B cell (primary cell): ENCODE results near the gene PRSS21. TPM values are rescaled to one million over a fixed set of nuclear protein-coding genes. Genes with fewer than 3 reads are reported as not detected.

ENCODE experiments used
- ATAC-seq: fragments of 200-7000 bp; cut with Tn5 transposase; one replicate; pipeline ENCODE4 v1.10.0; 2021; ENCODE audit warnings: low read depth, mild to moderate bottlenecking, moderate number of reproducible peaks, moderate library complexity
- CTCF ChIA-PET: fragments of 350-600 bp; sonication (Branson Sonifier 250); formaldehyde crosslinking; loops from one replicate; lab custom pipeline; 2021; ENCODE audit warnings: antibody characterized with exemption, inconsistent platforms; lab: Charles Lee
- POLR2A ChIA-PET: fragments of 350-600 bp; sonication (Branson Sonifier 250); formaldehyde crosslinking; loops from one replicate; lab custom pipeline; 2021; ENCODE audit warnings: antibody characterized with exemption; lab: Charles Lee
- DNase-seq: peaks from one replicate; pipeline ENCODE4 v3.0.0; 2013
- H2AFZ ChIP-seq: 2 replicates; pipeline ENCODE4 v1.6.1; 2012; ENCODE audit warnings: mild to moderate bottlenecking, low read depth, low read length; ENCODE audit not compliant: insufficient read depth, poor library complexity, severe bottlenecking
- H3K27ac ChIP-seq, 2 donors: 1 replicate in 1 of 2; 2 replicates in 1 of 2; pipeline ENCODE4 v1.5.1; 2012 to 2013; ENCODE audit warnings: low read length in 2 of 2, mild to moderate bottlenecking in 2 of 2, moderate library complexity in 1 of 2
- H3K27me3 ChIP-seq, 4 experiments: fragments of 200-600 bp in 1 of 4; sonication (generic) in 1 of 4; replicated peaks in 1 of 4; 1 replicate in 2 of 4; 2 replicates in 2 of 4; pipeline versions ENCODE4 v1.6.1 to v1.7.0; 2013 to 2016; ENCODE audit warnings: low read length in 3 of 4, mild to moderate bottlenecking in 2 of 4, mixed read lengths in 1 of 4, moderate library complexity in 1 of 4; ENCODE audit not compliant: insufficient read depth in 4 of 4, control insufficient read depth in 3 of 4; ENCODE audit errors: control extremely low read depth in 1 of 4
- H3K36me3 ChIP-seq, 2 experiments: replicated peaks in 1 of 2; 1 replicate in 1 of 2; 2 replicates in 1 of 2; pipeline versions ENCODE4 v1.6.1 to v1.7.1; 2013; ENCODE audit warnings: low read length in 1 of 2; ENCODE audit not compliant: insufficient read depth in 2 of 2, control insufficient read depth in 1 of 2; ENCODE audit errors: control extremely low read depth in 1 of 2, extremely low read depth in 1 of 2
- H3K4me1 ChIP-seq, 2 donors: fragments of 200-600 bp in 1 of 2; sonication (generic) in 1 of 2; 1 replicate in 1 of 2; 2 replicates in 1 of 2; pipeline versions ENCODE4 v1.5.1 to v1.6.1; 2013 to 2017; ENCODE audit warnings: low read length in 2 of 2; ENCODE audit not compliant: control insufficient read depth in 2 of 2, insufficient read depth in 2 of 2
- H3K4me2 ChIP-seq: replicated peaks from 2 replicates; pipeline ENCODE3; 2012; ENCODE audit warnings: mild to moderate bottlenecking, low read depth, low read length; ENCODE audit not compliant: poor library complexity, severe bottlenecking
- H3K4me3 ChIP-seq, 5 experiments: fragments of 200-600 bp in 1 of 5; sonication (generic) in 1 of 5; 1 replicate in 3 of 5; 2 replicates in 2 of 5; pipeline versions ENCODE4 v1.5.1 to v1.7.0; 2011 to 2016; ENCODE audit warnings: low read length in 4 of 5, mild to moderate bottlenecking in 4 of 5, low read depth in 2 of 5, control low read depth in 1 of 5, moderate library complexity in 1 of 5; ENCODE audit not compliant: insufficient read depth in 1 of 5; ENCODE audit errors: control extremely low read depth in 1 of 5, extremely low read depth in 1 of 5
- H3K79me2 ChIP-seq: fragments of 200-600 bp; sonication (generic); one replicate; pipeline ENCODE4 v1.6.0; 2016; ENCODE audit warnings: low read length; ENCODE audit not compliant: control insufficient read depth, insufficient read depth
- H3K9ac ChIP-seq: fragments of 200-600 bp; sonication (generic); 2 replicates; pipeline ENCODE4 v1.6.1; 2017; ENCODE audit warnings: mild to moderate bottlenecking, low read length, moderate library complexity
- H3K9me3 ChIP-seq, 3 donors: one replicate each; pipeline versions ENCODE4 v1.6.1 to v1.7.1; 2013; ENCODE audit warnings: low read length in 2 of 3; ENCODE audit not compliant: control insufficient read depth in 2 of 3, insufficient read depth in 1 of 3; ENCODE audit errors: control extremely low read depth in 1 of 3
- H4K20me1 ChIP-seq: 2 replicates; pipeline ENCODE4 v1.6.0; 2012; ENCODE audit warnings: mild to moderate bottlenecking, low read length; ENCODE audit not compliant: insufficient read depth, control insufficient read depth, poor library complexity, severe bottlenecking
- H3K27ac Mint-ChIP-seq: one replicate; pipeline ENCODE4 v1.8.0; 2021; ENCODE audit warnings: mixed read lengths
- H3K27me3 Mint-ChIP-seq: one replicate; pipeline ENCODE4 v1.8.0; 2021; ENCODE audit warnings: mixed read lengths
- H3K4me1 Mint-ChIP-seq: one replicate; pipeline ENCODE4 v1.8.0; 2021; ENCODE audit warnings: mixed read lengths
- H3K4me3 Mint-ChIP-seq: one replicate; pipeline ENCODE4 v1.8.0; 2021; ENCODE audit warnings: mixed read lengths
- H3K9me3 Mint-ChIP-seq: one replicate; pipeline ENCODE4 v1.8.0; 2022; ENCODE audit warnings: mixed read lengths; ENCODE audit not compliant: insufficient read depth
- EZH2 ChIP-seq: IDR thresholded peaks from 2 replicates; pipeline ENCODE4 v1.6.1; 2012; ENCODE audit warnings: borderline replicate concordance, low read depth, mild to moderate bottlenecking, moderate library complexity, low read length; ENCODE audit not compliant: insufficient read depth, poor library complexity, severe bottlenecking
- WGBS: methylation state at CpG from one replicate; pipeline ENCODE4 v1.1.5; 2013; ENCODE audit warnings: missing lambda C conversion rate; ENCODE audit not compliant: insufficient coverage; 5-methylcytosine and 5-hydroxymethylcytosine counted together
- intact Hi-C: fragments of 100-400 bp; cut with micrococcal nuclease; formaldehyde crosslinking; loops from one replicate; pipeline ENCODE4 v1.10.0; 2022
- polyA plus RNA-seq: library from polyadenylated mRNA; depleted of rRNA; stranded (reverse); fragments of >200 nt; gene quantifications from 2 replicates; pipeline ENCODE4 v1.2.3, GENCODE V29; 2012
- total RNA-seq, 2 donors: library from RNA; stranded (reverse); fragments of 120-200 nt in 1 of 2; gene quantifications; 1 replicate in 1 of 2; 2 replicates in 1 of 2; pipeline versions ENCODE4 v1.2.3 to v1.2.4, GENCODE V29; 2013 to 2022
- TF ChIP-seq, protein P1 (sequence below): fragments of 200-600 bp; IDR thresholded peaks from one replicate; pipeline ENCODE4 v1.8.0; 2022; ENCODE audit warnings: antibody characterized with exemption, mild to moderate bottlenecking

The PRSS21 gene
- total and polyA plus RNA-seq, 2 donors (not counting 1 experiment from before 2014, with no cell fraction given): 2.0 to 5.8 TPM

DNA sequence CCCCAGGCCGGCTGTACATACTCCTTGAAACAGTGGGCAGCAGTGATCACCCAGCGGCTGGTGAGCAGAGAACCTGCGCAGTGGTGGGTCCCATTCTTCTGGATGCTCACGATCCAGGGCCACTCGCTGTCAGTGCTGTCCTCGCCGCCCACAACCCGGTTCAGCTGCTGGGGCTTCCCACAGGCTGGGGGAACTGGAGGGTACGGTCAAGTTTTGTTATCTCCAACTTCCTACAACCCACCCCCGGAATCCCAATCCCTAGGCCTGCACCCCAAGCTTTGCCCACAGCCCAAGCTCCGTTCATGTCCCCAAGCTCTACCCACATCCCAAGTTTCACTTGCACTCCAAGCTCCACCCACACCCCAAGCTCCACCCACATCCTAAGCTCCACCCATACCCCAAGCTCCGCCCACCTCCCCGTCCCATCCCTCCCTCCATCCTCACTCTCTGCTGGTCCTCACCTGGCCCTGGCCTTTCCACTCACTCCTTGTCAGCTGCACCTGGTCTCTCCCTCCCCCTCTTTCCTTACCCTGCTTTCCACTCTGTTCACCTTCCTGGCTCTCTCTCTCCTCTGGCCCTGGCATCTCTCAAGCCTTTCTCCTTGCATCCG, 39.1 kb downstream of the PRSS21 start:
- Histone ChIP-seq H3K9me3 (peaks cover 0 to 58% (median 12%) of the 10 kb centered on the region in 3 donors), H4K20me1 (no peaks in the 10 kb centered on the region), H3K4me1 (peaks cover 13 to 14% of the 10 kb centered on the region in 2 donors), H3K4me3 (no peak overlapping the region), H3K9ac (no peak overlapping the region), H3K27me3 (peaks cover 0 to 50% (median 14%) of the 10 kb centered on the region in 4 experiments), H3K27ac (no peak overlapping the region), H2AFZ (no peak overlapping the region), H3K79me2 (no peaks in the 10 kb centered on the region), H3K4me2 (no peak overlapping the region), H3K36me3 (no peaks in the 10 kb centered on the region)
- TF ChIP-seq EZH2: no peak
- TF ChIP-seq, protein P1, sequence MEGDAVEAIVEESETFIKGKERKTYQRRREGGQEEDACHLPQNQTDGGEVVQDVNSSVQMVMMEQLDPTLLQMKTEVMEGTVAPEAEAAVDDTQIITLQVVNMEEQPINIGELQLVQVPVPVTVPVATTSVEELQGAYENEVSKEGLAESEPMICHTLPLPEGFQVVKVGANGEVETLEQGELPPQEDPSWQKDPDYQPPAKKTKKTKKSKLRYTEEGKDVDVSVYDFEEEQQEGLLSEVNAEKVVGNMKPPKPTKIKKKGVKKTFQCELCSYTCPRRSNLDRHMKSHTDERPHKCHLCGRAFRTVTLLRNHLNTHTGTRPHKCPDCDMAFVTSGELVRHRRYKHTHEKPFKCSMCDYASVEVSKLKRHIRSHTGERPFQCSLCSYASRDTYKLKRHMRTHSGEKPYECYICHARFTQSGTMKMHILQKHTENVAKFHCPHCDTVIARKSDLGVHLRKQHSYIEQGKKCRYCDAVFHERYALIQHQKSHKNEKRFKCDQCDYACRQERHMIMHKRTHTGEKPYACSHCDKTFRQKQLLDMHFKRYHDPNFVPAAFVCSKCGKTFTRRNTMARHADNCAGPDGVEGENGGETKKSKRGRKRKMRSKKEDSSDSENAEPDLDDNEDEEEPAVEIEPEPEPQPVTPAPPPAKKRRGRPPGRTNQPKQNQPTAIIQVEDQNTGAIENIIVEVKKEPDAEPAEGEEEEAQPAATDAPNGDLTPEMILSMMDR: no peak
- Mint-ChIP-seq H3K4me3 (no peak overlapping the region), H3K27me3 (peaks cover 22% of the 10 kb centered on the region), H3K9me3 (peaks cover 6% of the 10 kb centered on the region), H3K27ac (no peak overlapping the region), H3K4me1 (peaks cover 4% of the 10 kb centered on the region)
- CTCF ChIA-PET: no interaction called here
- DNase-seq (no peak), ATAC-seq (peak; percentile 51)
- 93% methylated on average over 14 of the region's 14 CpGs for WGBS
- POLR2A ChIA-PET: no interaction called here
- intact Hi-C loops: no loop called here

DNA sequence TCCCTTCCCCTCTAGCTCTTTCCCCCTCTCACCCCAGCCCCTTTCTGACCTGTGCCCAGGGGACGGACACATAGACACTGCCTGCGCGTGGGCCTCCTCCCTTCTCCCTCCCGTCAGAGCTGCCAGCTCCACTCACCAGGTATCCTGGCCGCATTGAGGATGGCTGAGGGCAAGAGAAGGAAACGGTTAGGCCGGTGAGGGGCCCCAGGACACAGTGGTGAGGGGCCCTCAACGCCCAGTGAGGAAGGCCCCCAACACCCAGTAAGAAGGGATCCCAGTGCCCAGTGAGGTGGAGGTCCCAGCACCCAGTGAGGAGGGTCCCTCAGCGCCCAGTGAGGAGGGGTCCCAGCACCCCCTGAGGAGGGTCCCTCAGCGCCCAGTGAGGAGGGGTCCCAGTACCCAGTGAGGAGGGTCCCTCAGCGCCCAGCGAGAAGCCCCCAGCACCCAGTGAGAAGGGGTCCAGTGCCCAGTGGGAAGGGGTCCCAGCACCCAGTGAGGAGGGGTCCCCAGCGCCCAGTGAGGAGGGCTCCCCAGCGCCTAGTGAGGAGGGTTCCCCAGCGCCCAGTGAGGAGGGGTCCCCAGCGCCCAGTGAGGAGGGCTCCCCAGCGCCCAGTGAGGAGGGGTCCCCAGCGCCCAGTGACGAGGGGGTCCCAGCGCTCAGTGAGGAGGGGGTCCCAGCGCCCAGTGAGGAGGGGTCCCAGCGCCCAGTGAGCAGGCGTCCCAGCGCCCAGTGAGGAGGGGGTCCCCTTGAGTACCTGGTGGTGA, 39.8 kb downstream of the PRSS21 start:
- no peak overlapping the region for H3K4me3 ChIP-seq
- peaks cover 0 to 57% (median 12%) of the 10 kb centered on the region in 3 donors for H3K9me3 ChIP-seq
- peaks cover 13 to 14% of the 10 kb centered on the region in 2 donors for H3K4me1 ChIP-seq
- no peak overlapping the region for H3K27ac ChIP-seq
- intact Hi-C loops: no loop called here
- Mint-ChIP-seq H3K4me1 (peaks cover 4% of the 10 kb centered on the region), H3K4me3 (no peak overlapping the region), H3K27ac (no peak overlapping the region), H3K9me3 (peaks cover 6% of the 10 kb centered on the region), H3K27me3 (peaks cover 27% of the 10 kb centered on the region)
- no peak overlapping the region for H2AFZ ChIP-seq
- no peaks in the 10 kb centered on the region for H3K79me2 ChIP-seq
- ChIA-PET POLR2A (no interaction called here), CTCF (no interaction called here)
- H3K36me3 ChIP-seq: no peaks in the 10 kb centered on the region
- H3K27me3 ChIP-seq: peaks cover 0 to 50% (median 14%) of the 10 kb centered on the region in 4 experiments
- H4K20me1 ChIP-seq: no peaks in the 10 kb centered on the region
- peak overlapping the region; percentile 62 for H3K4me2 ChIP-seq
- no peak for TF ChIP-seq EZH2
- TF ChIP-seq, protein P1: no peak
- 86% methylated on average over 18 of the region's 24 CpGs for WGBS
- ATAC-seq (no peak), DNase-seq (no peak)
- no peak overlapping the region for H3K9ac ChIP-seq
